Measurements from ENCODE around the gene TMEM38B.
A peak's percentile ranks its signal among the peaks of the same experiment; 100 is the strongest.
"Not testable (repeated sequence)": the region's sequence is repeated elsewhere in the genome, so short reads cannot be mapped to it uniquely, and the experiment has no call there.

TMEM38B gene

DNA sequence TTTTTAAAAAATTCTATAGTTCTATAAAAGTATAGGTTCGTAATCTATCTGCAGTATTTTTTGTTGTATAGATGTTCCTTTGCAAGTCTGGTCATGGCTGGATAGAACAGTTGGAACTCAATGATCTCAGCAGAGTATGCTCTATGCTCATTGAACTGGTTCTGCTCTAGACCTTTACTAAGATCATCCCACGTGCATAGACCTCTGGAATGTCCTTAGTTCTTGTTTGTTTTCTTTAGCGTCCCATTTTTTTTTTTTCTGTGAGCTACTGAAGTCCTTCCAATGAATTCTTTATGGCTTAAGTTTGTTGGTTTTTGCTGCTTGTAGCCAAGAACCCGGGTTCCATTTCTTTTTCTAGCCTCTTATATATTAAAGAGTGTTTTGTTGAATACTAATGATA is 3.5 kb downstream of the TMEM38B start:
- TF ChIP-seq, protein P1, sequence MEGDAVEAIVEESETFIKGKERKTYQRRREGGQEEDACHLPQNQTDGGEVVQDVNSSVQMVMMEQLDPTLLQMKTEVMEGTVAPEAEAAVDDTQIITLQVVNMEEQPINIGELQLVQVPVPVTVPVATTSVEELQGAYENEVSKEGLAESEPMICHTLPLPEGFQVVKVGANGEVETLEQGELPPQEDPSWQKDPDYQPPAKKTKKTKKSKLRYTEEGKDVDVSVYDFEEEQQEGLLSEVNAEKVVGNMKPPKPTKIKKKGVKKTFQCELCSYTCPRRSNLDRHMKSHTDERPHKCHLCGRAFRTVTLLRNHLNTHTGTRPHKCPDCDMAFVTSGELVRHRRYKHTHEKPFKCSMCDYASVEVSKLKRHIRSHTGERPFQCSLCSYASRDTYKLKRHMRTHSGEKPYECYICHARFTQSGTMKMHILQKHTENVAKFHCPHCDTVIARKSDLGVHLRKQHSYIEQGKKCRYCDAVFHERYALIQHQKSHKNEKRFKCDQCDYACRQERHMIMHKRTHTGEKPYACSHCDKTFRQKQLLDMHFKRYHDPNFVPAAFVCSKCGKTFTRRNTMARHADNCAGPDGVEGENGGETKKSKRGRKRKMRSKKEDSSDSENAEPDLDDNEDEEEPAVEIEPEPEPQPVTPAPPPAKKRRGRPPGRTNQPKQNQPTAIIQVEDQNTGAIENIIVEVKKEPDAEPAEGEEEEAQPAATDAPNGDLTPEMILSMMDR (IDR thresholded peaks at IDR 0.05; ENCODE audit: unreplicated experiment in 3 of 3), result no peak
- H3K27ac Mint-ChIP-seq, result no peak overlapping the region
- peaks cover 14% of the 10 kb centered on the region for H3K27me3 Mint-ChIP-seq (ENCODE audit: low read depth)
- H3K4me1 Mint-ChIP-seq, result peaks cover 62% of the 10 kb centered on the region
- H3K36me3 Mint-ChIP-seq (ENCODE audit: low read depth), result peaks cover 4% of the 10 kb centered on the region
- no peaks in the 10 kb centered on the region for H3K9me3 Mint-ChIP-seq
- H3K4me3 Mint-ChIP-seq, result peak overlapping the region in 2 of 3 experiments; percentile 22 to 46

DNA sequence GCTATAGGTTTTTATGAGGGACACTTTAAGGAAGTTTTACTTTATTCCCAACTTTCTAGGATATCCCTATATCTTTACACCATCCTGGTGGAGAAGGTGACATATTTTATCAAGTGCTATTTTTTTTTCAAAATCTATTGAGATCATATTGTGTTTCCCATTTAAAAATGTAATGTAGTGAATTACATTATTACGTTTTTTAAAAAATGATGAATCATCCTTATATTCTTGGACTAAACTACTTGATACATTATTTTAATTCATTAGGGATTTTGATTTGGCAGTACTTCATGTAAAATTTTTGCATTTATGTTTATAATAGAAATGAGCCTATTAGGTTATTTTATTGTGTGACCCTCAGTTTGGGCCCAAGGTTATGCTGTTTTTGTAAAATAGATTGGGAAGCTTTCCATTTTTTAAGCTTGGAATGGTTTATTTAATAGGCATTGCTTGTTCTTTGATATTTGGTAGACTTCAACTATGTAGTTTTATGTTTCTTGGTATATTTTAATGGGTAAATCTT is 4.1 kb downstream of the TMEM38B start:
- Mint-ChIP-seq H3K4me3 (peak overlapping the region in 1 of 3 experiments; percentile 46), H3K27ac (peak overlapping the region in 1 of 3 experiments; percentile 60), H3K36me3 (ENCODE audit: low read depth) (peaks cover 4% of the 10 kb centered on the region), H3K27me3 (ENCODE audit: low read depth) (peaks cover 8% of the 10 kb centered on the region), H3K9me3 (no peaks in the 10 kb centered on the region), H3K4me1 (peaks cover 61% of the 10 kb centered on the region)
- TF ChIP-seq, protein P1 (IDR thresholded peaks at IDR 0.05; ENCODE audit: unreplicated experiment in 3 of 3), result no peak

DNA sequence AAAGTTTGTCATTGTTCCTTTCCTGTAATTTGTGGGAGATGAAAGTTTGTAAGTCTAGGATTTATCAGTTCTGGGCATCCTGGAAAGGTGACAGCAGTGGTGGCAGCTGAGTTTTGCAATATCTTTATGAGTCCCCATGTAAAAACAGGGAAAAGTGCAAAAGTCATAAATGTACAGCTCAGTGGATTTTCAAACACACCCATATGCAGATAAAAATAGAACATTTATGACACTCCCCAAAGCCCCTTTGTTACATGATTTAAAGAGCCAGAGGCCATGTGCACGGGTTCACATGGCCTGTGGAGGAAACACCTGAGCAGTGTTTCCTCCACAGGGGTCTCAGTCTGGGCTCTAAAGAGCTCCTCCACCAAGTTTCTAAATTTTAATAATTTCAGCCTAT is 6.3 kb downstream of the TMEM38B start:
- H3K27me3 Mint-ChIP-seq (ENCODE audit: low read depth), result no peaks in the 10 kb centered on the region
- H3K4me3 Mint-ChIP-seq, result no peak overlapping the region
- peaks cover 46% of the 10 kb centered on the region for H3K4me1 Mint-ChIP-seq
- H3K27ac Mint-ChIP-seq, result peak overlapping the region in 1 of 3 experiments; percentile 65
- TF ChIP-seq, protein P1 (IDR thresholded peaks at IDR 0.05; ENCODE audit: unreplicated experiment in 3 of 3), result no peak
- H3K36me3 Mint-ChIP-seq (ENCODE audit: low read depth), result peaks cover 4% of the 10 kb centered on the region
- no peaks in the 10 kb centered on the region for H3K9me3 Mint-ChIP-seq

DNA sequence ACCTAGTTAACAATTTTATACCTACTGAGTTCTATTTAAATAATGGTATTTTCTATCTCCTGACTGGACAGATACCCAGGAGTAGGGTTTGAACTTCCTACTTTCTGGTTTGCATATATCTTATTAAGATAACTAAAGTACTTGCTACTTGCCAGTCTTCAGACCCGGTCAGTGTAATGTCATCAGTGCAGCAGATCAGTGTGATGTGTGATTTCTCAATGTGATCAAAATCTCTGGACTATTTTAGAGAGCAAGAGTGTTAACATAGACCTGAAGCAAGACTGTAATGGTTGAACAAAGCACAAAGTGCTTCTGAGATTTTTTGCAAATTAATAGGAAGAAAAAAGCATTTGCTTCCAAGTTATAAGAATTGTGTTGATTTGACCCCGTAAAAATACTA is 6.8 kb downstream of the TMEM38B start:
- peaks cover 45% of the 10 kb centered on the region for H3K4me1 Mint-ChIP-seq

DNA sequence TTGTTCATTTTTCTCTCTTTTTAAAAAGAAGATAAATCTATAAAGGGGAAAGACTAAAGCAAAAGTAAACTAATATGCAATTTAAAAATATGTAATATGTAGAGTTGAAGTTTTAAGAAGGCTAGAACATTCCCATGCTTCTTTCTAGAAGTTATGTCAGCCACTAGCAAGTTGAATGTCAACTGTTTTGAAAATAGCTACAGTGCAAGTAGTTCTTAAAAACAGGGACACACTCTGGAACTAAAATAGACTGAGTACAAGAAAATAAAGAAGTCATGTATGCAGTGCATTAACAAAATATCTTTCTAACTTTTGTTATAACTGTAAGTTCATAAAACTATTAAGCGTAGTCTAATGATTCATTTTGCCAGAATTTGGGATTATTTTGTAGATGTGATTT is 7.9 kb downstream of the TMEM38B start:
- H3K27ac Mint-ChIP-seq, result no peak overlapping the region
- H3K36me3 Mint-ChIP-seq (ENCODE audit: low read depth), result peaks cover 8% of the 10 kb centered on the region
- TF ChIP-seq, protein P1 (IDR thresholded peaks at IDR 0.05; ENCODE audit: unreplicated experiment in 3 of 3), result no peak
- no peaks in the 10 kb centered on the region for H3K27me3 Mint-ChIP-seq (ENCODE audit: low read depth)
- no peak overlapping the region for H3K4me3 Mint-ChIP-seq
- peaks cover 39% of the 10 kb centered on the region for H3K4me1 Mint-ChIP-seq
- no peaks in the 10 kb centered on the region for H3K9me3 Mint-ChIP-seq

More for the DNA sequence above, 6.8 kb downstream of the TMEM38B start:
- peak overlapping the region in 1 of 3 experiments; percentile 65 for H3K27ac Mint-ChIP-seq
- H3K27me3 Mint-ChIP-seq (ENCODE audit: low read depth), result no peaks in the 10 kb centered on the region
- H3K36me3 Mint-ChIP-seq (ENCODE audit: low read depth), result peaks cover 6% of the 10 kb centered on the region
- TF ChIP-seq, protein P1 (IDR thresholded peaks at IDR 0.05; ENCODE audit: unreplicated experiment in 3 of 3), result no peak
- H3K9me3 Mint-ChIP-seq, result no peaks in the 10 kb centered on the region
- no peak overlapping the region for H3K4me3 Mint-ChIP-seq

DNA sequence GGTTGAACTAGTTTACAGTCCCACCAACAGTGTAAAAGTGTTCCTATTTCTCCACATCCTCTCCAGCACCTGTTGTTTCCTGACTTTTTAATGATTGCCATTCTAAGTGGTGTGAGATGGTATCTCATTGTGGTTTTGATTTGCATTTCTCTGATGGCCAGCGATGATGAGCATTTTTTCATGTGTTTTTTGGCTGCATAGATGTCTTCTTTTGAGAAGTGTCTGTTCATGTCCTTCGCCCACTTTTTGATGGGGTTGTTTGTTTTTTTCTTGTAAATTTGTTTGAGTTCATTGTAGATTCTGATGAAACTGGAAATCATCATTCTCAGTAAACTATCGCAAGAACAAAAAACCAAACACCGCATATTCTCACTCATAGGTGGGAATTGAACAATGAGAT is 9.3 kb downstream of the TMEM38B start:
- H3K4me1 Mint-ChIP-seq, result peaks cover 29% of the 10 kb centered on the region
- not testable (repeated sequence) for H3K9me3 Mint-ChIP-seq; H3K36me3 Mint-ChIP-seq (ENCODE audit: low read depth); H3K27me3 Mint-ChIP-seq (ENCODE audit: low read depth); H3K4me3 Mint-ChIP-seq; H3K27ac Mint-ChIP-seq

Measured in nephron (organoid).